ENCODE results near the gene KIRREL3. TPM values are rescaled to one million over a fixed set of nuclear protein-coding genes. Genes with fewer than 3 reads are reported as not detected.

KIRREL3 gene
- polyA plus RNA-seq, 1 donor (not counting 4 experiments of a cell fraction or from before 2014, with no cell fraction given): 0.04 TPM

DNA sequence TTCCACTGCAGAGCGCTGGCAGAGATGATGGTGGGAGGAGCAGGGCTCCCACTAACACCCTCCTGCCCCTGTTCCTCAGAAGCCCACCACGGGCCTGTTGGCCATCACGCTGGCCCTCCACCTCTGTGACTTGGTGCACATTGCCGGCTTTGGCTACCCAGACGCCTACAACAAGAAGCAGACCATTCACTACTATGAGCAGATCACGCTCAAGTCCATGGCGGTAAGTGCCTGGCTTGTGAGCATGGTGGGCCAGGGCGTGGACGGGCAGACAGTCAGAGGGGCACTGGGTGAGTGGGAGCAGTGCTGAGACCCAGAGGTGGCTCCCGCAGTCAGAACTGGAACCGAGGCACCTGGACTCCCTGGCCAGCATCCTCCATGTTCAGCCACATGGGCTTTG is 587.1 kb downstream of the KIRREL3 start:
- H3K36me3 ChIP-seq (ENCODE audit: control insufficient read depth in 2 of 2, extremely low read depth in 1 of 2, insufficient read depth in 2 of 2, low read length in 2 of 2): peaks cover 8 to 22% of the 10 kb centered on the region in 2 experiments
- peaks cover 15% of the 10 kb centered on the region for H3K4me1 ChIP-seq (ENCODE audit: control insufficient read depth, extremely low read depth, insufficient read depth, low read length)

DNA sequence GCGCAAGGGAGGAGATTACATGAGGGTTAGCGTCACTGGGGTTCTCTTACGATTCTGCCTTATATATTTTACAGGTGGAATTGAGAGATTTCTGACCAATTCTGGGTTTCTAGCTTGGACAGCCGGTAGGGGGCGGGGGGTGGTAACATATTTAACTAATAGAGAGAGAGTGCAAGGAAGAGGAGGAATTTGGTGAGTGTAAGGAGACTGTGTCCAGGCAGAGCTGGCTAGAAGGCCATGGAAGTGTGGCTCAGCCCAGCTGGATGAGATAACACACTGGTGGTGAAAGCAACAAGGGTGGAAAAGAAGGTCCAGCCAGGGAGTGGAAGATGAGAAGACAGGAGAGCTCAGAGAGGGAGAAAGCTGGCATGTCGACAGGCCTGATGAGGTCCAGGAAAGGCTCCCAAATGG is 588.6 kb downstream of the KIRREL3 start:
- Histone ChIP-seq H3K36me3 (ENCODE audit: control insufficient read depth in 2 of 2, extremely low read depth in 1 of 2, insufficient read depth in 2 of 2, low read length in 2 of 2) (peaks cover 11 to 22% of the 10 kb centered on the region in 2 experiments), H3K4me3 (ENCODE audit: control insufficient read depth in 2 of 3, extremely low read depth in 1 of 3, insufficient read depth in 2 of 3, low read depth in 1 of 3, low read length in 3 of 3) (no peak overlapping the region), H3K27me3 (ENCODE audit: control insufficient read depth, extremely low read depth, insufficient read depth, low read length) (no peaks in the 10 kb centered on the region), H3K4me2 (ENCODE audit: control insufficient read depth, extremely low read depth, insufficient read depth, low read depth, low read length) (no peak overlapping the region), H3K4me1 (ENCODE audit: control insufficient read depth, extremely low read depth, insufficient read depth, low read length) (peaks cover 9% of the 10 kb centered on the region), H3K79me2 (ENCODE audit: control insufficient read depth, insufficient read depth, low read length) (no peaks in the 10 kb centered on the region), H3K9ac (ENCODE audit: control insufficient read depth, extremely low read depth, insufficient read depth, low read length) (no peak overlapping the region), H4K20me1 (ENCODE audit: control insufficient read depth, extremely low read depth, insufficient read depth, low read length) (no peaks in the 10 kb centered on the region), H3K9me1 (ENCODE audit: control insufficient read depth, extremely low read depth, insufficient read depth, low read length) (no peaks in the 10 kb centered on the region), H3K27ac (ENCODE audit: control insufficient read depth, insufficient read depth, low read length) (no peak overlapping the region), H2AFZ (ENCODE audit: control insufficient read depth, low read length) (no peak overlapping the region), H3K9me3 (ENCODE audit: control insufficient read depth, low read depth, low read length) (no peaks in the 10 kb centered on the region)
- TF ChIP-seq, protein P1, sequence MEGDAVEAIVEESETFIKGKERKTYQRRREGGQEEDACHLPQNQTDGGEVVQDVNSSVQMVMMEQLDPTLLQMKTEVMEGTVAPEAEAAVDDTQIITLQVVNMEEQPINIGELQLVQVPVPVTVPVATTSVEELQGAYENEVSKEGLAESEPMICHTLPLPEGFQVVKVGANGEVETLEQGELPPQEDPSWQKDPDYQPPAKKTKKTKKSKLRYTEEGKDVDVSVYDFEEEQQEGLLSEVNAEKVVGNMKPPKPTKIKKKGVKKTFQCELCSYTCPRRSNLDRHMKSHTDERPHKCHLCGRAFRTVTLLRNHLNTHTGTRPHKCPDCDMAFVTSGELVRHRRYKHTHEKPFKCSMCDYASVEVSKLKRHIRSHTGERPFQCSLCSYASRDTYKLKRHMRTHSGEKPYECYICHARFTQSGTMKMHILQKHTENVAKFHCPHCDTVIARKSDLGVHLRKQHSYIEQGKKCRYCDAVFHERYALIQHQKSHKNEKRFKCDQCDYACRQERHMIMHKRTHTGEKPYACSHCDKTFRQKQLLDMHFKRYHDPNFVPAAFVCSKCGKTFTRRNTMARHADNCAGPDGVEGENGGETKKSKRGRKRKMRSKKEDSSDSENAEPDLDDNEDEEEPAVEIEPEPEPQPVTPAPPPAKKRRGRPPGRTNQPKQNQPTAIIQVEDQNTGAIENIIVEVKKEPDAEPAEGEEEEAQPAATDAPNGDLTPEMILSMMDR (optimal IDR thresholded peaks at IDR 0.05 in 1 of 3, IDR thresholded peaks at IDR 0.05 in 1 of 3, conservative IDR thresholded peaks at IDR 0.05 in 1 of 3; ENCODE audit: extremely low read depth in 1 of 3, insufficient read depth in 2 of 3, low read length in 3 of 3): no peak
- TF ChIP-seq EZH2 (IDR thresholded peaks at IDR 0.05; ENCODE audit: low read length): no peak
- FAIRE-seq (no peak), DNase-seq (ENCODE audit: low read depth, low spot score) (no peak)
- dilution Hi-C loops (cut with MboI; ENCODE audit: extremely low pct_ligation_motif_present, low sequenced_read_pairs): no loop called here

More for the DNA sequence above, 587.1 kb downstream of the KIRREL3 start:
- Histone ChIP-seq H3K9me3 (ENCODE audit: control insufficient read depth, low read depth, low read length) (no peaks in the 10 kb centered on the region), H3K27me3 (ENCODE audit: control insufficient read depth, extremely low read depth, insufficient read depth, low read length) (no peaks in the 10 kb centered on the region), H2AFZ (ENCODE audit: control insufficient read depth, low read length) (no peak overlapping the region), H3K79me2 (ENCODE audit: control insufficient read depth, insufficient read depth, low read length) (no peaks in the 10 kb centered on the region), H3K4me2 (ENCODE audit: control insufficient read depth, extremely low read depth, insufficient read depth, low read depth, low read length) (no peak overlapping the region), H3K9ac (ENCODE audit: control insufficient read depth, extremely low read depth, insufficient read depth, low read length) (no peak overlapping the region), H3K27ac (ENCODE audit: control insufficient read depth, insufficient read depth, low read length) (no peak overlapping the region), H3K9me1 (ENCODE audit: control insufficient read depth, extremely low read depth, insufficient read depth, low read length) (no peaks in the 10 kb centered on the region), H4K20me1 (ENCODE audit: control insufficient read depth, extremely low read depth, insufficient read depth, low read length) (no peaks in the 10 kb centered on the region), H3K4me3 (ENCODE audit: control insufficient read depth in 2 of 3, extremely low read depth in 1 of 3, insufficient read depth in 2 of 3, low read depth in 1 of 3, low read length in 3 of 3) (no peak overlapping the region)
- TF ChIP-seq, protein P1 (optimal IDR thresholded peaks at IDR 0.05 in 1 of 3, IDR thresholded peaks at IDR 0.05 in 1 of 3, conservative IDR thresholded peaks at IDR 0.05 in 1 of 3; ENCODE audit: extremely low read depth in 1 of 3, insufficient read depth in 2 of 3, low read length in 3 of 3): no peak
- TF ChIP-seq EZH2 (IDR thresholded peaks at IDR 0.05; ENCODE audit: low read length): no peak
- DNase-seq (ENCODE audit: low read depth, low spot score) (no peak), FAIRE-seq (no peak)
- dilution Hi-C loops (cut with MboI; ENCODE audit: extremely low pct_ligation_motif_present, low sequenced_read_pairs): no loop called here
